Sigmoid colon (tissue), 4 donors: ENCODE results near the gene CDPF1.

Source experiments
- CTCF ChIP-seq, 4 experiments: fragments of 450-650 bp in 3 of 4; fragments of 200-600 bp in 1 of 4; IDR thresholded peaks; one replicate each; pipeline ENCODE4 v1.5.1; 2016 to 2019; ENCODE audit warnings: antibody characterized with exemption in 4 of 4, mild to moderate bottlenecking in 3 of 4, moderate library complexity in 2 of 4
- POLR2AphosphoS5 ChIP-seq, 4 donors: sonication (generic); formaldehyde crosslinking; IDR thresholded peaks; one replicate each; pipeline ENCODE4 v1.6.1; 2017; ENCODE audit warnings: antibody characterized with exemption in 4 of 4

- TF ChIP-seq CTCF (IDR thresholded peaks at IDR 0.05) = no peak
- no peak for TF ChIP-seq POLR2AphosphoS5 (IDR thresholded peaks at IDR 0.05)
Observed at GRCh38 chr22:46214616-46215015, 35.5 kb downstream of the CDPF1 start.
